CD14-positive monocyte (primary cell): ENCODE results near the gene MBNL2. TPM values are rescaled to one million over a fixed set of nuclear protein-coding genes. Genes with fewer than 3 reads are reported as not detected.

ENCODE experiments used
- DNase-seq, 3 donors: peaks; one replicate each; pipeline ENCODE4 v3.0.0-alpha.2; 2011 to 2022
- H2AFZ ChIP-seq: 2 replicates; pipeline ENCODE4 v1.6.0; 2012; ENCODE audit warnings: mild to moderate bottlenecking, low read depth, low read length, inconsistent platforms; ENCODE audit not compliant: insufficient read depth, poor library complexity, severe bottlenecking
- H3K27ac ChIP-seq, 2 donors: 1 replicate in 1 of 2; 2 replicates in 1 of 2; pipeline ENCODE4 v1.5.1; 2012 to 2013; ENCODE audit warnings: low read length in 2 of 2, control low read depth in 1 of 2, inconsistent platforms in 1 of 2, low read depth in 1 of 2, mild to moderate bottlenecking in 1 of 2
- H3K27me3 ChIP-seq, 2 donors: one replicate each; pipeline versions ENCODE4 v1.6.0 to v1.6.1; 2011 to 2013; ENCODE audit warnings: low read length in 2 of 2; ENCODE audit not compliant: control insufficient read depth in 2 of 2, insufficient read depth in 2 of 2
- H3K36me3 ChIP-seq, 2 donors: replicated peaks in 1 of 2; 1 replicate in 1 of 2; 2 replicates in 1 of 2; pipeline versions ENCODE4 v1.5.1 to v1.6.1; 2012 to 2013; ENCODE audit warnings: low read length in 2 of 2, control low read depth in 1 of 2, inconsistent platforms in 1 of 2, mild to moderate bottlenecking in 1 of 2; ENCODE audit not compliant: insufficient read depth in 2 of 2, control insufficient read depth in 1 of 2
- H3K4me1 ChIP-seq, 2 donors: 1 replicate in 1 of 2; 2 replicates in 1 of 2; pipeline versions ENCODE4 v1.5.1 to v1.6.1; 2012 to 2013; ENCODE audit warnings: low read length in 2 of 2, control low read depth in 1 of 2, inconsistent platforms in 1 of 2, mild to moderate bottlenecking in 1 of 2, moderate library complexity in 1 of 2; ENCODE audit not compliant: insufficient read depth in 2 of 2, control insufficient read depth in 1 of 2
- H3K4me2 ChIP-seq: replicated peaks from 2 replicates; pipeline ENCODE3; 2012; ENCODE audit warnings: low read length, moderate library complexity, mild to moderate bottlenecking; ENCODE audit not compliant: poor library complexity, severe bottlenecking; ENCODE audit errors: extremely low read depth
- H3K4me3 ChIP-seq, 3 experiments: fragments of 200-600 bp in 1 of 3; sonication (generic) in 1 of 3; replicated peaks in 1 of 3; 1 replicate in 2 of 3; 2 replicates in 1 of 3; pipeline ENCODE4 v1.5.1; 2011 to 2013; ENCODE audit warnings: low read length in 3 of 3, mild to moderate bottlenecking in 3 of 3, control low read depth in 2 of 3, low read depth in 2 of 3, inconsistent platforms in 1 of 3, moderate library complexity in 1 of 3
- H3K79me2 ChIP-seq: 2 replicates; pipeline ENCODE4 v1.6.0; 2012; ENCODE audit warnings: mild to moderate bottlenecking, control low read depth, inconsistent platforms, low read length, moderate library complexity; ENCODE audit not compliant: insufficient read depth
- H3K9ac ChIP-seq: 2 replicates; pipeline ENCODE4 v1.6.0; 2017; ENCODE audit warnings: low read length, mild to moderate bottlenecking; ENCODE audit not compliant: insufficient read depth, poor library complexity, severe bottlenecking
- H3K9me3 ChIP-seq, 2 donors: replicated peaks in 1 of 2; 1 replicate in 1 of 2; 2 replicates in 1 of 2; pipeline versions ENCODE4 v1.5.1 to v1.6.1; 2012 to 2013; ENCODE audit warnings: low read length in 2 of 2, control low read depth in 1 of 2; ENCODE audit not compliant: control insufficient read depth in 1 of 2, insufficient read depth in 1 of 2
- H4K20me1 ChIP-seq: 2 replicates; pipeline ENCODE4 v1.6.0; 2012; ENCODE audit warnings: mild to moderate bottlenecking, low read length, control low read depth, moderate library complexity; ENCODE audit not compliant: insufficient read depth
- H3K27ac Mint-ChIP-seq, 7 donors: one replicate each; pipeline ENCODE4 v1.8.0; 2020; ENCODE audit warnings: mild to moderate bottlenecking in 7 of 7, mixed read lengths in 7 of 7, moderate library complexity in 6 of 7, inconsistent platforms in 2 of 7
- H3K27me3 Mint-ChIP-seq, 3 donors: one replicate each; pipeline ENCODE4 v1.8.0; 2021 to 2022; ENCODE audit warnings: low read depth in 3 of 3, mild to moderate bottlenecking in 3 of 3, mixed read lengths in 3 of 3, moderate library complexity in 3 of 3, inconsistent platforms in 1 of 3
- H3K36me3 Mint-ChIP-seq, 2 donors: one replicate each; pipeline ENCODE4 v1.8.0; 2020; ENCODE audit warnings: mixed read lengths in 2 of 2, inconsistent platforms in 1 of 2, mild to moderate bottlenecking in 1 of 2
- H3K4me1 Mint-ChIP-seq: one replicate; pipeline ENCODE4 v1.8.0; 2020; ENCODE audit warnings: mild to moderate bottlenecking, mixed read lengths
- H3K4me3 Mint-ChIP-seq, 2 donors: one replicate each; pipeline ENCODE4 v1.8.0; 2020; ENCODE audit warnings: mild to moderate bottlenecking in 2 of 2, mixed read lengths in 2 of 2, moderate library complexity in 1 of 2
- H3K9me3 Mint-ChIP-seq, 7 donors: one replicate each; pipeline ENCODE4 v1.8.0; 2020 to 2022; ENCODE audit warnings: mixed read lengths in 7 of 7, mild to moderate bottlenecking in 6 of 7, moderate library complexity in 6 of 7, inconsistent platforms in 2 of 7
- CTCF ChIP-seq: fragments of 200-600 bp; IDR thresholded peaks from one replicate; pipeline ENCODE4 v1.8.0; 2022; ENCODE audit warnings: antibody characterized with exemption, mild to moderate bottlenecking
- WGBS: methylation state at CpG from one replicate; pipeline ENCODE4 v1.1.5; 2013; ENCODE audit warnings: missing lambda C conversion rate; ENCODE audit not compliant: insufficient coverage; 5-methylcytosine and 5-hydroxymethylcytosine counted together
- intact Hi-C, 2 donors: fragments of 100-400 bp; cut with micrococcal nuclease; formaldehyde crosslinking; loops; one replicate each; pipeline versions ENCODE4 v1.15.0 to v1.15.1; 2023
- polyA plus RNA-seq, 3 donors: library from polyadenylated mRNA; depleted of rRNA in 1 of 3; unstranded in 2 of 3; stranded (reverse) in 1 of 3; fragments of 300-500 nt in 2 of 3; fragments of >200 nt in 1 of 3; fragmentation: Illumina TruSeq in 2 of 3; gene quantifications; 1 replicate in 2 of 3; 2 replicates in 1 of 3; pipeline ENCODE4 v1.2.3, GENCODE V29; 2012 to 2021

Gene MBNL2
- polyA plus RNA-seq, 3 donors = 8.5 to 15.5 (median 13.4) TPM

- no peaks in the 10 kb centered on the region for H3K36me3 Mint-ChIP-seq
- Histone ChIP-seq H3K36me3 (no peaks in the 10 kb centered on the region), H3K4me1 (no peaks in the 10 kb centered on the region), H3K27me3 (peaks cover 0 to 3% of the 10 kb centered on the region in 2 donors), H3K27ac (no peak overlapping the region), H3K79me2 (no peaks in the 10 kb centered on the region), H3K9me3 (peaks cover 6 to 8% of the 10 kb centered on the region in 2 donors), H2AFZ (no peak overlapping the region), H4K20me1 (no peaks in the 10 kb centered on the region), H3K4me2 (no peak overlapping the region), H3K4me3 (no peak overlapping the region), H3K9ac (no peak overlapping the region)
- peaks cover 6% of the 10 kb centered on the region for H3K4me1 Mint-ChIP-seq
- 81% methylated on average over 4 of the region's 4 CpGs for WGBS
- TF ChIP-seq CTCF = no peak
- no peak for DNase-seq
- H3K9me3 Mint-ChIP-seq = peaks cover 5 to 19% (median 12%) of the 10 kb centered on the region in 7 donors
- peaks cover 2 to 8% (median 4%) of the 10 kb centered on the region in 3 donors for H3K27me3 Mint-ChIP-seq
- H3K4me3 Mint-ChIP-seq = peak overlapping the region in 1 of 2 donors; percentile 46
- no peak overlapping the region for H3K27ac Mint-ChIP-seq
- intact Hi-C loops = no loop called here
These were observed 47.1 kb upstream of the MBNL2 start for GRCh38 chr13:97175041-97175440.

- WGBS = 82% methylated on average over 2 of the region's 2 CpGs
- TF ChIP-seq CTCF = no peak
- H3K9ac ChIP-seq = no peak overlapping the region
- Mint-ChIP-seq H3K27me3 (peaks cover 2 to 6% (median 2%) of the 10 kb centered on the region in 3 donors), H3K4me1 (peaks cover 6% of the 10 kb centered on the region), H3K27ac (no peak overlapping the region), H3K4me3 (no peak overlapping the region), H3K36me3 (no peaks in the 10 kb centered on the region), H3K9me3 (peaks cover 4 to 10% (median 6%) of the 10 kb centered on the region in 7 donors)
- H3K27me3 ChIP-seq = no peaks in the 10 kb centered on the region
- H4K20me1 ChIP-seq = no peaks in the 10 kb centered on the region
- no peak overlapping the region for H3K4me3 ChIP-seq
- no peak for DNase-seq
- intact Hi-C loops = no loop called here
- H2AFZ ChIP-seq = no peak overlapping the region
- no peak overlapping the region for H3K27ac ChIP-seq
- no peaks in the 10 kb centered on the region for H3K4me1 ChIP-seq
- H3K4me2 ChIP-seq = no peak overlapping the region
- H3K79me2 ChIP-seq = no peaks in the 10 kb centered on the region
- H3K36me3 ChIP-seq = no peaks in the 10 kb centered on the region
- H3K9me3 ChIP-seq = peaks cover 6 to 8% of the 10 kb centered on the region in 2 donors
These were observed 42.6 kb upstream of the MBNL2 start for GRCh38 chr13:97179501-97179900.
